Thoracic aorta (tissue), 2 donors: ENCODE data around the gene ACTN1. TPM values are rescaled to one million over a fixed set of nuclear protein-coding genes. Genes with fewer than 3 reads are reported as not detected.

Source experiments
- ATAC-seq: fragments of 150-250 bp; one replicate; pipeline ENCODE4 v1.8.0; 2017; ENCODE audit warnings: low read depth; ENCODE audit not compliant: insufficient number of reproducible peaks, low FRiP score
- DNase-seq: peaks from one replicate; pipeline ENCODE4 v3.0.0-alpha.2; 2020; ENCODE audit warnings: low spot score
- H3K27ac ChIP-seq, 2 donors: fragments of 200-600 bp; sonication (generic); 1 replicate in 1 of 2; 2 replicates in 1 of 2; pipeline ENCODE4 v1.5.1; 2016; ENCODE audit warnings: mild to moderate bottlenecking in 2 of 2, moderate library complexity in 2 of 2
- H3K27me3 ChIP-seq: fragments of 200-600 bp; sonication (generic); replicated peaks from 2 replicates; pipeline ENCODE4 v1.6.0; 2016; ENCODE audit warnings: mild to moderate bottlenecking; ENCODE audit not compliant: insufficient read depth
- H3K36me3 ChIP-seq: fragments of 200-600 bp; sonication (generic); one replicate; pipeline ENCODE4 v1.5.1; 2016
- H3K4me1 ChIP-seq, 2 donors: fragments of 200-600 bp; sonication (generic); 1 replicate in 1 of 2; 2 replicates in 1 of 2; pipeline versions ENCODE4 v1.5.1 to v1.6.0; 2016; ENCODE audit warnings: low read depth in 2 of 2, mild to moderate bottlenecking in 1 of 2; ENCODE audit not compliant: control insufficient read depth in 1 of 2
- H3K4me3 ChIP-seq: fragments of 200-600 bp; sonication (generic); 2 replicates; pipeline ENCODE4 v1.5.1; 2016; ENCODE audit warnings: mild to moderate bottlenecking
- H3K9me3 ChIP-seq: fragments of 200-600 bp; sonication (generic); 2 replicates; pipeline ENCODE4 v1.5.1; 2016
- total RNA-seq, 2 donors: library from RNA; depleted of rRNA; stranded (reverse); fragments of >200 nt; gene quantifications; one replicate each; pipeline versions ENCODE4 v1.1.0 to v1.2.3, GENCODE V29; 2016
- TF ChIP-seq, protein P1 (sequence below): fragments of 200-600 bp; sonication (generic); IDR thresholded peaks from one replicate; pipeline ENCODE4 v1.5.1; 2019; ENCODE audit warnings: antibody characterized with exemption

ACTN1 gene
- total RNA-seq, 2 donors from 2014 or later, result 1,201 to 1,291 TPM

DNA sequence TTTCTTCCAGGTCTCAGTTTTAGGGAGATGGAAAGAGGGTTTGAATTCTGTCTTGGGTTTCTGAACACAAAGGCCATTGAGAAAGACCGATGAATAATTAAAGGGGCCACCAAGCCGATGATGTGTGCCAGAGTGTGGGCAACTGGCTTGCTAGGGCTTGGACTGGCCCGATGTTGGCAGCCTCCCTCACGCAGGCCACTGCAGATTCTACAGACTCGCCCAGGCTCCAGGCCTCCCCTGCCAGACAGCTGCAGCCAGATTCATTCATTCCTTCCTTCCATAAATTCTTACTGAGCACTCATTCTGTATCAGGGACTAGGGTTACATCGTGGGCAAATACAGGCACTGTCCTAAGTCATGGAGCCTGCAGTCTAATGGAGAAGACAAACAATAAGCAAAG, 34.9 kb downstream of the ACTN1 start:
- Histone ChIP-seq H3K9me3 (no peaks in the 10 kb centered on the region), H3K4me3 (no peak overlapping the region), H3K36me3 (no peaks in the 10 kb centered on the region), H3K27me3 (no peaks in the 10 kb centered on the region), H3K27ac (peak overlapping the region; percentile 94 to 97), H3K4me1 (peaks cover 83 to 98% of the 10 kb centered on the region in 2 donors)
- no peak for ATAC-seq
- TF ChIP-seq, protein P1, sequence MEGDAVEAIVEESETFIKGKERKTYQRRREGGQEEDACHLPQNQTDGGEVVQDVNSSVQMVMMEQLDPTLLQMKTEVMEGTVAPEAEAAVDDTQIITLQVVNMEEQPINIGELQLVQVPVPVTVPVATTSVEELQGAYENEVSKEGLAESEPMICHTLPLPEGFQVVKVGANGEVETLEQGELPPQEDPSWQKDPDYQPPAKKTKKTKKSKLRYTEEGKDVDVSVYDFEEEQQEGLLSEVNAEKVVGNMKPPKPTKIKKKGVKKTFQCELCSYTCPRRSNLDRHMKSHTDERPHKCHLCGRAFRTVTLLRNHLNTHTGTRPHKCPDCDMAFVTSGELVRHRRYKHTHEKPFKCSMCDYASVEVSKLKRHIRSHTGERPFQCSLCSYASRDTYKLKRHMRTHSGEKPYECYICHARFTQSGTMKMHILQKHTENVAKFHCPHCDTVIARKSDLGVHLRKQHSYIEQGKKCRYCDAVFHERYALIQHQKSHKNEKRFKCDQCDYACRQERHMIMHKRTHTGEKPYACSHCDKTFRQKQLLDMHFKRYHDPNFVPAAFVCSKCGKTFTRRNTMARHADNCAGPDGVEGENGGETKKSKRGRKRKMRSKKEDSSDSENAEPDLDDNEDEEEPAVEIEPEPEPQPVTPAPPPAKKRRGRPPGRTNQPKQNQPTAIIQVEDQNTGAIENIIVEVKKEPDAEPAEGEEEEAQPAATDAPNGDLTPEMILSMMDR, result no peak
- DNase-seq, result no peak

DNA sequence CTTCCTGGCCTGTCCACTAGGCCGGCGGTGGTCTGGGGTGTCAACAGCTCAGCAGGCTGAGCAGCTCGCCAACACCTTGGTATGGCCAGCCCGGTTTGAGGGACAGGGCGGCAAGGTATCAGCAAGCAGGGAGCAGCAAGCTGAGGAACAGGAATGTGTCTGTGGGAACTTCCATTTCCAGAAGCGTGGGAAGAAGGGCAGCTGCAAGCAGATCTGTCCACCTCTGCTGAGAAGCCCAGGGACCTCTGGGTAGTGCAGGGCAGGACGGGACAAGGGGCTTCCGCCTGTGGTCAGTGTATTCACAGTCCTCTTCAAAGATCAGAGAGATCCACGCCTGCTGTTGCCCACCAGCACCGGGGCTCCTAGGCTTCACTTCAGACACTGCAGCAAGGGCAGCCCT, 36.0 kb downstream of the ACTN1 start:
- Histone ChIP-seq H3K9me3 (no peaks in the 10 kb centered on the region), H3K27me3 (no peaks in the 10 kb centered on the region), H3K36me3 (no peaks in the 10 kb centered on the region), H3K27ac (peak overlapping the region; percentile 94 to 97), H3K4me3 (no peak overlapping the region), H3K4me1 (peaks cover 84 to 98% of the 10 kb centered on the region in 2 donors)
- TF ChIP-seq, protein P1, result no peak
- ATAC-seq (no peak), DNase-seq (no peak)

DNA sequence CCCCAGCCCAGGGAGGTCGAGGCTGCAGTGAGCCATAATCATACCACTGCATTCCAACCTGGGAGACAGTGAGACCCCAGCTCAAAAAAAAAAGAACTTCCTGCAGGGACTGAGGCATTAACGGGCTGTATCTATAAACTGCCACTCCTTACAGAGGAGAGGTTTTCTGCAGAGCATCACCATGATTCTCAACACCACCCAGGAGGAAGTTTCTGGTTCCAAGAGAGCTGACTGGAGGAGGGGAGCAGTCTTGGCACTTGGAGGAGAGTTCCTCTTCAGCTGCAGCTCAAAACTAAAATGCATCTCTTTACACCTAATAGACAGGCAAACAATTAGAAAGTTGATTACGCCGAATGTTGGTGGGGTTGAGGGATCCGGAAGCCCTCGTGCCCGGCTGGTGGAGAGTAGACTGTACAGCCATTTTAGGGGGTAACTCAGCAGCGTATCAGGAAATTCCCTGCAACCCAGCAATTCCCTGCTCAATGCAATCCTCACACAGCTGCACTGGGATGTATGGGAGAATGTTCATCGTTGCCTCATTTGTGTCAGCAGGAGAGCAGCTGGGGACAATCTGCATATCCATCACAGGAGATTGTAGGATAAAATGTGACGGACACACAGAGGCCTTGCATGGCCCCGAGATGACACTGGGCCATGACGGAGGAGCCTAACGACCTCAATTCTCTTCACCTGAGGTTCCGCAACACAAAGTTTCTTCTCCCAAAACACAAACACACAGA, 36.6 kb downstream of the ACTN1 start:
- Histone ChIP-seq H3K27ac (peak overlapping the region; percentile 94 to 97), H3K4me1 (peaks cover 84 to 98% of the 10 kb centered on the region in 2 donors), H3K36me3 (no peaks in the 10 kb centered on the region)

DNA sequence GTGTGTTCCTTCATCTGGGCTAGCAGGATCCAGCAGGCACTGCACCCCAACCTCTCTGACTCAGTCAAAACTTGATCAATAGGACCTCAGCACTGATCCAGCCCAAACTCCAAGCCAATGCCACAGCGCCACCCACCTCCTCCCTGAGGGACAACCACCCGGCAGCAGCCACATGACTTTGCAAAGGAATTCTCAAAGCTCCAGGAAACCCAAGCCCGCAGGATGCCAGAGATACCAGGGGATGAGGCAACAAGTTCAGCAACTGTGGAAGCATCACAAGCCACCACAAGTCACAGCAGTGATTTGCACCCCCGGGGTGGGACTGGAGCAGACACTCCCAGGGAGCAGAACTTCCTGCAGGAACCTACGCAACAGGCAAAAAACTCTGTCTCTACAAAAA, 37.3 kb downstream of the ACTN1 start:
- peak overlapping the region; percentile 94 to 97 for H3K27ac ChIP-seq
- no peaks in the 10 kb centered on the region for H3K36me3 ChIP-seq
- H3K4me1 ChIP-seq, result peaks cover 84 to 98% of the 10 kb centered on the region in 2 donors
- TF ChIP-seq, protein P1, result peak; percentile 61
- peak; percentile 16 for ATAC-seq
- no peak overlapping the region for H3K4me3 ChIP-seq
- no peaks in the 10 kb centered on the region for H3K27me3 ChIP-seq
- no peaks in the 10 kb centered on the region for H3K9me3 ChIP-seq
- DNase-seq, result no peak

More for the DNA sequence above, 36.6 kb downstream of the ACTN1 start:
- DNase-seq (no peak), ATAC-seq (no peak)
- no peaks in the 10 kb centered on the region for H3K9me3 ChIP-seq
- H3K27me3 ChIP-seq, result no peaks in the 10 kb centered on the region
- TF ChIP-seq, protein P1, result no peak
- no peak overlapping the region for H3K4me3 ChIP-seq

DNA sequence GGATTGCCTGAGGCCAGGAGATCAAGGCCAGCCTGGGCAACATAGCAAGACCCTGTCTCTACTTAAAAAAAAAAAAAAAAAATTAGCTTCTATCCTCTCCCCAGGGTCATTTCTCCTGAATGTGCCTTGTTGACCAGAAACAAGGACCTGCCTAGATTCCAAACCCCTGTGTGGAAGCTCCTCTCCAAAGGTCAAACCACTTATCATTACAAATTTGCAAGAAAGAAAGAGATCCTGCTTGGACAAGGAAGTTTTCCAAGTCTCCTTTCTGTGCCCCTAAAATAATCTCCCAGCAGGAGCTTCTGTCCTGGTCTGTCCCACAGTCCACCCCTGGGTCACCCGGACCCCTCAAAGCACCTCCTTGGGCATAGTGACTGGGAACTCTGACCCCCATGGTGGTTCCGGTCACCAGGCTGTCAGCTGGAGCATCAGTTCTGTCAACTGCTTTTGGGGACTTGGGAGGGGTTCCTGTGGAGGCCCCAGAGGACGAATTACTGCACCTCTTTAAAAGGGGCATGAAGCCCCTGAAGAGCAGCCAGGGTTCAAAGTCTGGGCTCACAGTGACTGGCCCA, 38.4 kb downstream of the ACTN1 start:
- H3K27me3 ChIP-seq, result no peaks in the 10 kb centered on the region
- H3K27ac ChIP-seq, result peak overlapping the region; percentile 94 to 97
- H3K4me1 ChIP-seq, result peaks cover 82 to 98% of the 10 kb centered on the region in 2 donors
- TF ChIP-seq, protein P1, result no peak
- DNase-seq, result no peak
- no peak for ATAC-seq
- H3K4me3 ChIP-seq, result no peak overlapping the region
- no peaks in the 10 kb centered on the region for H3K36me3 ChIP-seq
- no peaks in the 10 kb centered on the region for H3K9me3 ChIP-seq
